Suprapubic skin (tissue), 3 donors: ENCODE data around the gene NIPAL4.

Source experiments
- CTCF ChIP-seq, 2 donors: fragments of 200-600 bp in 1 of 2; fragments of 450-650 bp in 1 of 2; sonication (generic) in 1 of 2; IDR thresholded peaks; one replicate each; pipeline ENCODE4 v1.5.1; 2016 to 2019; ENCODE audit warnings: antibody characterized with exemption in 2 of 2, mild to moderate bottlenecking in 1 of 2, moderate library complexity in 1 of 2
- EP300 ChIP-seq: sonication (generic); formaldehyde crosslinking; IDR thresholded peaks from one replicate; pipeline ENCODE4 v1.6.1; 2017; ENCODE audit warnings: antibody characterized with exemption
- POLR2A ChIP-seq, 2 donors: fragments of 450-650 bp; IDR thresholded peaks; one replicate each; pipeline ENCODE4 v1.6.1; 2017; ENCODE audit warnings: antibody characterized with exemption in 2 of 2, mild to moderate bottlenecking in 2 of 2, moderate library complexity in 2 of 2

GRCh38 chr5:157481666-157482065 lies 21.7 kb downstream of the NIPAL4 start:
- TF ChIP-seq CTCF (IDR thresholded peaks at IDR 0.05) (no peak), POLR2A (IDR thresholded peaks at IDR 0.05) (no peak), EP300 (no peak)
